Left ventricle myocardium inferior (tissue), 1 donor: Measurements from ENCODE around the gene THOC7. TPM values are rescaled to one million over a fixed set of nuclear protein-coding genes. Genes with fewer than 3 reads are reported as not detected.
A peak's percentile ranks its signal among the peaks of the same experiment; 100 is the strongest.

Experiments
- DNase-seq: peaks from one replicate; pipeline ENCODE4 v3.0.0-alpha.2; 2020
- H3K27ac ChIP-seq: fragments of 200-600 bp; replicated peaks from 2 replicates; pipeline ENCODE4 v1.8.0; 2021
- H3K27me3 ChIP-seq: fragments of 200-600 bp; 2 replicates; pipeline ENCODE4 v1.8.0; 2021; ENCODE audit warnings: low read depth
- H3K36me3 ChIP-seq: fragments of 200-600 bp; 2 replicates; pipeline ENCODE4 v1.8.0; 2021
- H3K4me1 ChIP-seq: fragments of 200-600 bp; 2 replicates; pipeline ENCODE4 v1.8.0; 2021
- H3K4me3 ChIP-seq: fragments of 200-600 bp; 2 replicates; pipeline ENCODE4 v1.8.0; 2021; ENCODE audit warnings: mild to moderate bottlenecking, moderate library complexity
- H3K9me3 ChIP-seq: fragments of 200-600 bp; replicated peaks from 2 replicates; pipeline ENCODE4 v1.8.0; 2021
- intact Hi-C: fragments of 100-400 bp; cut with micrococcal nuclease; formaldehyde crosslinking; loops from one replicate; pipeline ENCODE4 v1.11.0; 2022
- total RNA-seq: library from RNA; stranded (reverse); fragmentation: NEBNext Ultra II Directional; extraction: Animal tissue kit (Norgen Biotek cat#: 25700); gene quantifications from one replicate; pipeline ENCODE4 v1.2.1, GENCODE V29; 2021
- TF ChIP-seq, protein P1 (sequence below): fragments of 200-600 bp; IDR thresholded peaks from 2 replicates; pipeline ENCODE4 v1.8.0; 2021; ENCODE audit warnings: antibody characterized with exemption, mild to moderate bottlenecking, borderline replicate concordance
- donor health status: DM: no; HTN: yes; CAD: no; lungs with severe emphysema.

Gene THOC7
- total RNA-seq, 1 donor from 2014 or later = 79.4 TPM

DNA sequence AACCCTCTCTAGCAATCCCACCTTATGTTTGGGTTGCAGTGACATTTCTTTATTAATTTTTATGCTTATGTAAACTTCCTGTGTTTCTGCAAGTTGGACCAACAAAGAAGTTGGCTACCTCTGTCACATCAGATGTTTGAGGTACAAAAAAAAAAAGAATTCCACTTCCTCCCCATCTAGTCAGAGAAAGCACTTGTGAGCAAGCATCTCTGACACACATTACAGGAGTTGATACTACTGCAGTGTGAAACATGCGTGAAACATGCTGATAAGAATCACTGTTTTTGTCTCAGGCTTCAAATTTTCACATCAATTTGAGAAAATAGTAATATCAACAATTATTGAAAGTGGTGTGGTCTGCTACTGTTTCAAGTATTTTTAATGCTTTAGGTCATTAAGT lies 47.3 kb upstream of the THOC7 start:
- TF ChIP-seq, protein P1, sequence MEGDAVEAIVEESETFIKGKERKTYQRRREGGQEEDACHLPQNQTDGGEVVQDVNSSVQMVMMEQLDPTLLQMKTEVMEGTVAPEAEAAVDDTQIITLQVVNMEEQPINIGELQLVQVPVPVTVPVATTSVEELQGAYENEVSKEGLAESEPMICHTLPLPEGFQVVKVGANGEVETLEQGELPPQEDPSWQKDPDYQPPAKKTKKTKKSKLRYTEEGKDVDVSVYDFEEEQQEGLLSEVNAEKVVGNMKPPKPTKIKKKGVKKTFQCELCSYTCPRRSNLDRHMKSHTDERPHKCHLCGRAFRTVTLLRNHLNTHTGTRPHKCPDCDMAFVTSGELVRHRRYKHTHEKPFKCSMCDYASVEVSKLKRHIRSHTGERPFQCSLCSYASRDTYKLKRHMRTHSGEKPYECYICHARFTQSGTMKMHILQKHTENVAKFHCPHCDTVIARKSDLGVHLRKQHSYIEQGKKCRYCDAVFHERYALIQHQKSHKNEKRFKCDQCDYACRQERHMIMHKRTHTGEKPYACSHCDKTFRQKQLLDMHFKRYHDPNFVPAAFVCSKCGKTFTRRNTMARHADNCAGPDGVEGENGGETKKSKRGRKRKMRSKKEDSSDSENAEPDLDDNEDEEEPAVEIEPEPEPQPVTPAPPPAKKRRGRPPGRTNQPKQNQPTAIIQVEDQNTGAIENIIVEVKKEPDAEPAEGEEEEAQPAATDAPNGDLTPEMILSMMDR = no peak
- intact Hi-C loops = no loop called here
- peak overlapping the region; percentile 99 for H3K27ac ChIP-seq

DNA sequence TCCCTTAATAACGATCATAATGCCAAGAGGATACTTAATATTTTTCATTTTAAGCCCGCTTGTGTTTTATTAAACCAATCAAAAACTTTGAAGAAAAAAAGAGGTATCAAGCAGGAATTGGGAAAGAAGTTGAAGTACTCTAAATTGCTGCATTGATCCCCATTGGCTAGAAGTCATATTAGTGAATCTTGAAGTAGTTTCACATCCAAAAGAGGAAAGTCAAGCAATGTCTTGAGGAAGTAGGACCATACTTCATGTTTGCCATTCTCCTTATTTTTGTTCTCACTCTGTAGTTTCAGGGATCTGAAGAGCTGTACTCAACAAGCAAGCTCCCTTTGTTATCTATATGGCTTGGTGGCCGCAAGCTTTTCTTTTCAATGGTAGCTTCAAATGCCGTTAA lies 46.4 kb upstream of the THOC7 start:
- no peak overlapping the region for H3K4me3 ChIP-seq
- peaks cover 58% of the 10 kb centered on the region for H3K4me1 ChIP-seq
- H3K36me3 ChIP-seq = peaks cover 4% of the 10 kb centered on the region
- H3K27ac ChIP-seq = no peak overlapping the region
- H3K27me3 ChIP-seq = no peaks in the 10 kb centered on the region
- H3K9me3 ChIP-seq = no peaks in the 10 kb centered on the region
- intact Hi-C loops = no loop called here
- no peak for DNase-seq
- TF ChIP-seq, protein P1 = no peak

More for the DNA sequence above, 47.3 kb upstream of the THOC7 start:
- Histone ChIP-seq H3K4me1 (peaks cover 58% of the 10 kb centered on the region), H3K4me3 (peak overlapping the region; percentile 78), H3K36me3 (peaks cover 11% of the 10 kb centered on the region), H3K27me3 (no peaks in the 10 kb centered on the region), H3K9me3 (no peaks in the 10 kb centered on the region)
- DNase-seq = no peak

DNA sequence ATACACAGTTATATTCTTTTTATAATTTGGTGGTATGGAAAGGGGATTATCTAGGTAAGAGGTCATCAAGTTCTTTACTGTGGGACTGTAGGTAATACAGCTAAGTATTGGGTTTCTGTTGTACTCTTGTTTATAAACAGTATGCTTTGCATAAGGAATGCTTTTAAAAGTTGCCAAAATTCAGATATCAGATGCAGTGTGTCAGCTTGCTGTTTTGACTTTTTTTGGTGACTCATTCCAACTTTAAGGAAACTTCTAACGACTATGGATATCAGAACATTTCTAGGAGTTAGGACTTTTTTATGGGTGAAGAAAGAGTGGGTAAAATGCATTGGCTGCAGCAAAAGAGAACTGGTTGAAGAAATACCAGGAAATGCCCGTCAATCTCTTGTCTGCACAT lies 45.8 kb upstream of the THOC7 start:
- no peaks in the 10 kb centered on the region for H3K9me3 ChIP-seq
- intact Hi-C loops = no loop called here
- DNase-seq = no peak

DNA sequence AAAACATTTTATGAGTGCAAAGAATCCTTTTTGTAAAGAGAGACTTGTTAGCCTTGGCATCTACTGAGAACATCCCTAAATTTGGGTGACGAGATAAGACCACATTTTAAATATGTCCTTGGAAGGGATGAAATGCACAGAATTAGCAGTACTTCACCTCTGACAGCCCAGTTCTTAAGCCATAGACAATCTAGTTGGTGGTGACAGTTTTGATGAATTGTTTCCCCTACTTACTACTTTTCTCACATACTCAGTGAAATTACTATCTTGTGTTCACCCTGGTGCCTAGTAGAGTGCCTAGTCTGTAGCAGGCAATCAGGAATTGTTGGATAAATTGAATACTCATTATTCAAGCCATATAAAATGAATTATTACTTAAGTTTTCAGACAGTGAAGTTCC lies 45.2 kb upstream of the THOC7 start:
- intact Hi-C loops = no loop called here
- no peaks in the 10 kb centered on the region for H3K27me3 ChIP-seq

More for the DNA sequence above, 45.8 kb upstream of the THOC7 start:
- Histone ChIP-seq H3K4me1 (peaks cover 54% of the 10 kb centered on the region), H3K27me3 (no peaks in the 10 kb centered on the region), H3K36me3 (no peaks in the 10 kb centered on the region), H3K27ac (no peak overlapping the region), H3K4me3 (no peak overlapping the region)
- TF ChIP-seq, protein P1 = no peak

DNA sequence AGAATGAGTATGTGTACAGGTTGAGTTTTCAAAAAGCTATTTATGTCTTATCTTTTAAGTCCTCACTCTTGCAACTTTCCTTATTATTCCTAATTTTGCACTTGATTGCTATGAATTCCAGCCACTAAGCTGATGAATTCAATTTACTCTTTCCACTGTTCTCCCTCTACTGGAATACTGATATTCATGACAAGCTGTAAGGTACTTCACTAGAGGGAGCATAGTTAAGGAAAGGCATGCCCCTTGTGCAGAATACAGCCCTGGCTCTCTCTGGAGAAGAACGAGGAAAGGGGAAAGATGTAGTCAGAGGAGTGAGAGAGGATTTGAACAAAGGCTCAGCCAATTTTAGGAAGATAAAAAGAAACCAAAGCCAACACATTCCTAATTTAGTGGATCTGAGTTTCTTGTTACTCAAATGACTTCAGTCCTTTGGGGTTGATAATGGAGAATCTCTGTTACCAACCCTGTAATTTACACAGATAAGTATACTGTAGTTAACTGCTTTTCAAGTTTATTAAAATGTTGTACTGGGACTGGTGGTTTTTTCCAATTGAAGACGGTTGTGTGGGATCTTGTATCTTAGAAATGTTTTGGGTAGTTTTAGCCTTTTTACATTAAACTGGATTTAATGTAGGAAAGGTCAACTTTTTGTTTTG lies 44.6 kb upstream of the THOC7 start:
- peaks cover 42% of the 10 kb centered on the region for H3K4me1 ChIP-seq
- intact Hi-C loops = no loop called here
- H3K9me3 ChIP-seq = no peaks in the 10 kb centered on the region
- H3K27ac ChIP-seq = no peak overlapping the region
- no peak for DNase-seq
- H3K27me3 ChIP-seq = no peaks in the 10 kb centered on the region
- TF ChIP-seq, protein P1 = peak; percentile 48
- H3K4me3 ChIP-seq = no peak overlapping the region
- no peaks in the 10 kb centered on the region for H3K36me3 ChIP-seq

More for the DNA sequence above, 45.2 kb upstream of the THOC7 start:
- Histone ChIP-seq H3K9me3 (no peaks in the 10 kb centered on the region), H3K4me3 (no peak overlapping the region), H3K27ac (no peak overlapping the region), H3K36me3 (no peaks in the 10 kb centered on the region), H3K4me1 (peaks cover 48% of the 10 kb centered on the region)
- TF ChIP-seq, protein P1 = no peak
- no peak for DNase-seq
